ENCODE measurements around the gene HNRNPC. TPM values are rescaled to one million over a fixed set of nuclear protein-coding genes. Genes with fewer than 3 reads are reported as not detected.

HNRNPC gene
- polyA plus RNA-seq, 1 donor (not counting 4 experiments of a cell fraction or from before 2014, with no cell fraction given): 871 TPM

DNA sequence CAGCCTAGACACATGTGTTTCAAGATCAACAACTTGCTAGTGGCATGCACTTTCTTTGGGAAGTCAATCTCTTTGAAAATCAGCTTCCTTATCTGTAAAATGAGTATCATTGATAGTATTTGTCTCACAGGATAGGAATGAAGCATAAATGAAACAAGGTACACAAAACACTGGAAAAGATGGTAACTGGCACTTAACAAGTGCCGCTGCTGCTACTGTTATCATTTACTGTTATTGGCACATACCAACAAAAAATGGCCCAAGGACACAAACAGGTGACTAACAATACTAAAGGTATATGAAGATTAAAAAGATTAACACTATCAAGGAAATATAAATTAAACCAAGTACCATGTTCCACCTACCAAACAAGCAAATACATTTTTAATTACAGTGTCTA, 20.9 kb downstream of the HNRNPC start:
- FAIRE-seq (no peak), DNase-seq (ENCODE audit: low read depth, low spot score) (no peak)
- H3K9me1 ChIP-seq (ENCODE audit: control insufficient read depth, extremely low read depth, insufficient read depth, low read length): no peaks in the 10 kb centered on the region
- no peak overlapping the region for H3K9ac ChIP-seq (ENCODE audit: control insufficient read depth, extremely low read depth, insufficient read depth, low read length)
- no peak overlapping the region for H3K4me2 ChIP-seq (ENCODE audit: control insufficient read depth, extremely low read depth, insufficient read depth, low read depth, low read length)
- H2AFZ ChIP-seq (ENCODE audit: control insufficient read depth, low read length): no peak overlapping the region
- H3K4me3 ChIP-seq (ENCODE audit: control insufficient read depth in 2 of 3, extremely low read depth in 1 of 3, insufficient read depth in 2 of 3, low read depth in 1 of 3, low read length in 3 of 3): no peak overlapping the region
- dilution Hi-C loops (cut with MboI; ENCODE audit: extremely low pct_ligation_motif_present, low sequenced_read_pairs): no loop called here
- no peaks in the 10 kb centered on the region for H3K9me3 ChIP-seq (ENCODE audit: control insufficient read depth, low read depth, low read length)
- H3K36me3 ChIP-seq (ENCODE audit: control insufficient read depth in 2 of 2, extremely low read depth in 1 of 2, insufficient read depth in 2 of 2, low read length in 2 of 2): peaks cover 21 to 37% of the 10 kb centered on the region in 2 experiments
- H3K79me2 ChIP-seq (ENCODE audit: control insufficient read depth, insufficient read depth, low read length): peaks cover 100% of the 10 kb centered on the region
- no peak overlapping the region for H3K27ac ChIP-seq (ENCODE audit: control insufficient read depth, insufficient read depth, low read length)
- peaks cover 74% of the 10 kb centered on the region for H4K20me1 ChIP-seq (ENCODE audit: control insufficient read depth, extremely low read depth, insufficient read depth, low read length)
- TF ChIP-seq, protein P1, sequence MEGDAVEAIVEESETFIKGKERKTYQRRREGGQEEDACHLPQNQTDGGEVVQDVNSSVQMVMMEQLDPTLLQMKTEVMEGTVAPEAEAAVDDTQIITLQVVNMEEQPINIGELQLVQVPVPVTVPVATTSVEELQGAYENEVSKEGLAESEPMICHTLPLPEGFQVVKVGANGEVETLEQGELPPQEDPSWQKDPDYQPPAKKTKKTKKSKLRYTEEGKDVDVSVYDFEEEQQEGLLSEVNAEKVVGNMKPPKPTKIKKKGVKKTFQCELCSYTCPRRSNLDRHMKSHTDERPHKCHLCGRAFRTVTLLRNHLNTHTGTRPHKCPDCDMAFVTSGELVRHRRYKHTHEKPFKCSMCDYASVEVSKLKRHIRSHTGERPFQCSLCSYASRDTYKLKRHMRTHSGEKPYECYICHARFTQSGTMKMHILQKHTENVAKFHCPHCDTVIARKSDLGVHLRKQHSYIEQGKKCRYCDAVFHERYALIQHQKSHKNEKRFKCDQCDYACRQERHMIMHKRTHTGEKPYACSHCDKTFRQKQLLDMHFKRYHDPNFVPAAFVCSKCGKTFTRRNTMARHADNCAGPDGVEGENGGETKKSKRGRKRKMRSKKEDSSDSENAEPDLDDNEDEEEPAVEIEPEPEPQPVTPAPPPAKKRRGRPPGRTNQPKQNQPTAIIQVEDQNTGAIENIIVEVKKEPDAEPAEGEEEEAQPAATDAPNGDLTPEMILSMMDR (optimal IDR thresholded peaks at IDR 0.05 in 1 of 3, IDR thresholded peaks at IDR 0.05 in 1 of 3, conservative IDR thresholded peaks at IDR 0.05 in 1 of 3; ENCODE audit: extremely low read depth in 1 of 3, insufficient read depth in 2 of 3, low read length in 3 of 3): no peak
- no peak for TF ChIP-seq EZH2 (IDR thresholded peaks at IDR 0.05; ENCODE audit: low read length)
- no peaks in the 10 kb centered on the region for H3K27me3 ChIP-seq (ENCODE audit: control insufficient read depth, extremely low read depth, insufficient read depth, low read length)
- no peaks in the 10 kb centered on the region for H3K4me1 ChIP-seq (ENCODE audit: control insufficient read depth, extremely low read depth, insufficient read depth, low read length)

DNA sequence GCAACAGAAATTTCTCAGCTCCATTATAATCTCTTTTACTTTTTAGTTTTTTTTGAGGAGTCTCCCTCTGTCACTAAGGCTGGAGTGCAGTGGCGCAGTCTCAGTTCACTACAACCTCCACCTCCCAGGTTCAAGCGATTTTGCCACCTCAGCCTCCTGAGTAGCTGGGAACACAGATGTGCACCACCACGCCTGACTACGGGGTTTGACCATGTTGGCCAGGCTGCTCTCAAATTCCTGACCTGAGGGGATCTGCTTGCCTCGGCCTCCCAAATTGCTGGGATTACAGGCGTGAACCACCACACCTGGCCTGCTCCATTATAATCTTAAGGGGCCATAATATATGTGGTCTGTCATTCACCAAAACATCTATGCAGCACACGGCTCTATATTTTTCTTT, 23.4 kb downstream of the HNRNPC start:
- dilution Hi-C loops (cut with MboI; ENCODE audit: extremely low pct_ligation_motif_present, low sequenced_read_pairs): no loop called here
- Histone ChIP-seq H3K4me1 (ENCODE audit: control insufficient read depth, extremely low read depth, insufficient read depth, low read length) (no peaks in the 10 kb centered on the region), H3K27me3 (ENCODE audit: control insufficient read depth, extremely low read depth, insufficient read depth, low read length) (no peaks in the 10 kb centered on the region), H3K4me3 (ENCODE audit: control insufficient read depth in 2 of 3, extremely low read depth in 1 of 3, insufficient read depth in 2 of 3, low read depth in 1 of 3, low read length in 3 of 3) (no peak overlapping the region), H3K36me3 (ENCODE audit: control insufficient read depth in 2 of 2, extremely low read depth in 1 of 2, insufficient read depth in 2 of 2, low read length in 2 of 2) (peaks cover 22 to 39% of the 10 kb centered on the region in 2 experiments), H3K27ac (ENCODE audit: control insufficient read depth, insufficient read depth, low read length) (no peak overlapping the region), H3K4me2 (ENCODE audit: control insufficient read depth, extremely low read depth, insufficient read depth, low read depth, low read length) (no peak overlapping the region), H3K9ac (ENCODE audit: control insufficient read depth, extremely low read depth, insufficient read depth, low read length) (no peak overlapping the region), H3K79me2 (ENCODE audit: control insufficient read depth, insufficient read depth, low read length) (peaks cover 100% of the 10 kb centered on the region), H2AFZ (ENCODE audit: control insufficient read depth, low read length) (no peak overlapping the region), H3K9me3 (ENCODE audit: control insufficient read depth, low read depth, low read length) (no peaks in the 10 kb centered on the region), H4K20me1 (ENCODE audit: control insufficient read depth, extremely low read depth, insufficient read depth, low read length) (peaks cover 79% of the 10 kb centered on the region), H3K9me1 (ENCODE audit: control insufficient read depth, extremely low read depth, insufficient read depth, low read length) (no peaks in the 10 kb centered on the region)
- TF ChIP-seq, protein P1 (optimal IDR thresholded peaks at IDR 0.05 in 1 of 3, IDR thresholded peaks at IDR 0.05 in 1 of 3, conservative IDR thresholded peaks at IDR 0.05 in 1 of 3; ENCODE audit: extremely low read depth in 1 of 3, insufficient read depth in 2 of 3, low read length in 3 of 3): no peak
- no peak for TF ChIP-seq EZH2 (IDR thresholded peaks at IDR 0.05; ENCODE audit: low read length)
- FAIRE-seq (no peak), DNase-seq (ENCODE audit: low read depth, low spot score) (no peak)
